MM.1S (cell line): ENCODE results near the gene CELF2.

Experiments used
- DNase-seq: peaks from one replicate; pipeline ENCODE4 v3.0.0-alpha.2; 2015
- H2AFZ ChIP-seq: fragments of 300-600 bp; sonication (generic); 2 replicates; pipeline ENCODE4 v1.6.0; 2016; ENCODE audit warnings: antibody characterized with exemption, low read length
- H3F3A ChIP-seq: fragments of 300-600 bp; sonication (generic); 2 replicates; pipeline ENCODE4 v1.6.1; 2016; ENCODE audit warnings: mild to moderate bottlenecking, antibody characterized with exemption, low read length, moderate library complexity, mixed read lengths; ENCODE audit not compliant: insufficient read depth
- H3K27ac ChIP-seq: fragments of 300-600 bp; sonication (generic); 2 replicates; pipeline ENCODE4 v1.5.1; 2016; ENCODE audit warnings: mild to moderate bottlenecking, low read length
- H3K27me3 ChIP-seq: fragments of 300-600 bp; sonication (generic); replicated peaks from 2 replicates; pipeline ENCODE4 v1.6.0; 2016; ENCODE audit warnings: low read length; ENCODE audit not compliant: insufficient read depth
- H3K36me3 ChIP-seq: fragments of 300-600 bp; sonication (generic); replicated peaks from 2 replicates; pipeline ENCODE4 v1.6.1; 2016; ENCODE audit warnings: mild to moderate bottlenecking, low read length, mixed read lengths; ENCODE audit not compliant: insufficient read depth
- H3K4me1 ChIP-seq: fragments of 300-600 bp; sonication (generic); 2 replicates; pipeline ENCODE4 v1.6.1; 2016; ENCODE audit warnings: low read length, mixed read lengths
- H3K4me2 ChIP-seq: fragments of 300-600 bp; sonication (generic); 2 replicates; pipeline ENCODE4 v1.6.0; 2016; ENCODE audit warnings: low read depth, low read length
- H3K4me3 ChIP-seq: fragments of 300-600 bp; sonication (generic); 2 replicates; pipeline ENCODE4 v1.5.1; 2016; ENCODE audit warnings: low read length, mixed read lengths
- H3K79me2 ChIP-seq: fragments of 300-600 bp; sonication (generic); 2 replicates; pipeline ENCODE4 v1.6.1; 2016; ENCODE audit warnings: mixed run types, low read length, mixed read lengths
- H3K9ac ChIP-seq: fragments of 300-600 bp; sonication (generic); 2 replicates; pipeline ENCODE4 v1.6.1; 2016; ENCODE audit warnings: low read length, mixed read lengths
- H3K9me2 ChIP-seq: fragments of 300-600 bp; sonication (generic); replicated peaks from 2 replicates; pipeline ENCODE4 v1.6.1; 2016; ENCODE audit warnings: mild to moderate bottlenecking, low read length, mixed read lengths; ENCODE audit not compliant: insufficient read depth
- H3K9me3 ChIP-seq: fragments of 300-600 bp; sonication (generic); replicated peaks from 2 replicates; pipeline ENCODE4 v1.6.1; 2016; ENCODE audit warnings: mild to moderate bottlenecking, low read length, mixed read lengths; ENCODE audit not compliant: insufficient read depth
- H4K20me1 ChIP-seq: fragments of 300-600 bp; sonication (generic); 2 replicates; pipeline ENCODE4 v1.6.1; 2016; ENCODE audit warnings: mild to moderate bottlenecking, low read length, moderate library complexity, mixed read lengths; ENCODE audit not compliant: insufficient read depth
- CTCF ChIP-seq: fragments of 300-600 bp; sonication (generic); IDR thresholded peaks from 2 replicates; pipeline ENCODE4 v1.5.1; 2016; ENCODE audit warnings: antibody characterized with exemption, low read length, mixed read lengths
- EZH2 ChIP-seq: fragments of 300-600 bp; sonication (generic); optimal IDR thresholded peaks from 2 replicates; pipeline ENCODE3; 2017; ENCODE audit warnings: low read depth, mild to moderate bottlenecking, antibody characterized with exemption, low read length, mixed read lengths
- EZH2phosphoT487 ChIP-seq: fragments of 300-600 bp; sonication (generic); IDR thresholded peaks from 2 replicates; pipeline ENCODE4 v1.6.1; 2018; ENCODE audit warnings: antibody characterized with exemption, low read length

Gene CELF2

GRCh38 chr10:11009471-11010308, 8.0 kb upstream of the CELF2 start:
- Histone ChIP-seq H3K4me1 (no peaks in the 10 kb centered on the region), H2AFZ (no peak overlapping the region), H4K20me1 (no peaks in the 10 kb centered on the region), H3K9ac (no peak overlapping the region), H3K27ac (no peak overlapping the region), H3K79me2 (no peaks in the 10 kb centered on the region), H3F3A (no peaks in the 10 kb centered on the region), H3K4me3 (no peak overlapping the region), H3K27me3 (no peaks in the 10 kb centered on the region), H3K9me3 (no peaks in the 10 kb centered on the region), H3K9me2 (no peaks in the 10 kb centered on the region), H3K4me2 (no peak overlapping the region), H3K36me3 (no peaks in the 10 kb centered on the region)
- DNase-seq, result no peak
- no peak for TF ChIP-seq EZH2

DNA sequence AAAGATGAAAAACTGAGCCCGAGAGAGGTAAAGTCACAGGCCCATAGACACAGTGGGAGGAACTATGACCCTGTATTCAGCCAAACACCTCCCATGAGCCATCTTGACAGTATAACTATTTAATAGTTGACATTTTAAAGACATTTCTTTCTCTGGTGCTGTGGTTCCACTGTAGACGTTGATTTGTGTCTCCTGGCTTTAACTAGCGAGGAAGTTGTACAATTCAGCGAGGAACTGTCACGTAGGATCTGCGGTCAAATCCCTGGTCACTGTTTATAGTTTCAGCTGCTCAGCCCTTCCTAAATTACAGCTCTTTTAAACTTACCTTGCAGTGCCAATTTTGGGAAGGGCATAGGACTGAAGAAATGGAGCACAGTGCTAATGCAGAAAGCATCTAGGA, 7.1 kb upstream of the CELF2 start:
- Histone ChIP-seq H3K9me2 (no peaks in the 10 kb centered on the region), H4K20me1 (no peaks in the 10 kb centered on the region), H3K79me2 (no peaks in the 10 kb centered on the region)

GRCh38 chr10:11011436-11011835, 6.2 kb upstream of the CELF2 start:
- Histone ChIP-seq H3K9me3 (no peaks in the 10 kb centered on the region), H2AFZ (no peak overlapping the region), H3K79me2 (no peaks in the 10 kb centered on the region), H3K27ac (no peak overlapping the region), H3K4me2 (no peak overlapping the region), H3K9ac (no peak overlapping the region), H3F3A (no peaks in the 10 kb centered on the region), H3K9me2 (no peaks in the 10 kb centered on the region), H4K20me1 (no peaks in the 10 kb centered on the region), H3K27me3 (no peaks in the 10 kb centered on the region), H3K4me1 (0 out of 2 replicates have a peak, but pooled peaks cover 2% of the 10 kb centered on the region), H3K4me3 (no peak overlapping the region), H3K36me3 (no peaks in the 10 kb centered on the region)
- DNase-seq, result no peak
- no peak for TF ChIP-seq EZH2
- TF ChIP-seq EZH2phosphoT487, result no peak
- no peak for TF ChIP-seq CTCF

More for the DNA sequence above, 7.1 kb upstream of the CELF2 start:
- H3F3A ChIP-seq, result no peaks in the 10 kb centered on the region
- H3K27ac ChIP-seq, result no peak overlapping the region
- no peak overlapping the region for H3K9ac ChIP-seq
- no peak overlapping the region for H3K4me3 ChIP-seq
- DNase-seq, result no peak
- H3K4me2 ChIP-seq, result no peak overlapping the region
- H3K4me1 ChIP-seq, result no peaks in the 10 kb centered on the region
- no peaks in the 10 kb centered on the region for H3K27me3 ChIP-seq
- no peaks in the 10 kb centered on the region for H3K36me3 ChIP-seq
- no peaks in the 10 kb centered on the region for H3K9me3 ChIP-seq
- TF ChIP-seq EZH2phosphoT487 (no peak), CTCF (no peak), EZH2 (no peak)
- no peak overlapping the region for H2AFZ ChIP-seq

- H4K20me1 ChIP-seq, result no peaks in the 10 kb centered on the region
- H3K27ac ChIP-seq, result no peak overlapping the region
- H3K9me3 ChIP-seq, result no peaks in the 10 kb centered on the region
- 0 out of 2 replicates have a peak, but pooled peaks cover 8% of the 10 kb centered on the region for H3K4me1 ChIP-seq
- no peak for DNase-seq
- no peak overlapping the region for H3K4me2 ChIP-seq
- H3K4me3 ChIP-seq, result no peak overlapping the region
- H3K9ac ChIP-seq, result no peak overlapping the region
- no peaks in the 10 kb centered on the region for H3K27me3 ChIP-seq
- H3K36me3 ChIP-seq, result no peaks in the 10 kb centered on the region
- H3K79me2 ChIP-seq, result no peaks in the 10 kb centered on the region
- H3K9me2 ChIP-seq, result no peaks in the 10 kb centered on the region
- no peak overlapping the region for H2AFZ ChIP-seq
- 0 out of 2 replicates have a peak, but pooled peaks cover under 1% of the 10 kb centered on the region for H3F3A ChIP-seq
- no peak for TF ChIP-seq EZH2phosphoT487
- no peak for TF ChIP-seq CTCF
- no peak for TF ChIP-seq EZH2
Measured at GRCh38 chr10:11011984-11012383, 5.7 kb upstream of the CELF2 start.
